HG03520 (cell line): ENCODE measurements around the gene ITGB8.

Source experiments
- ATAC-seq: cut with Tn5 transposase; IDR thresholded peaks from one replicate; pipeline ENCODE4 v1.9.1; 2021; ENCODE audit warnings: mild to moderate bottlenecking, moderate library complexity; ENCODE audit not compliant: unreplicated experiment

The ITGB8 gene

GRCh38 chr7:20307119-20307518, 23.6 kb upstream of the ITGB8 start:
- ATAC-seq: peak; percentile 76

GRCh38 chr7:20307901-20308300, 22.8 kb upstream of the ITGB8 start:
- no peak for ATAC-seq

- ATAC-seq: no peak
Observed at GRCh38 chr7:20310301-20310700, 20.4 kb upstream of the ITGB8 start.

- ATAC-seq: no peak
Observed at GRCh38 chr7:20310963-20311742, 19.5 kb upstream of the ITGB8 start.

GRCh38 chr7:20311743-20312042, 19.0 kb upstream of the ITGB8 start:
- no peak for ATAC-seq

- ATAC-seq: no peak
Observed at GRCh38 chr7:20312562-20312961, 18.1 kb upstream of the ITGB8 start.

GRCh38 chr7:20313626-20314025, 17.1 kb upstream of the ITGB8 start:
- ATAC-seq: no peak

- ATAC-seq: no peak
Observed at GRCh38 chr7:20314198-20314597, 16.5 kb upstream of the ITGB8 start.

GRCh38 chr7:20316706-20317105, 14.0 kb upstream of the ITGB8 start:
- no peak for ATAC-seq

GRCh38 chr7:20317413-20317812, 13.3 kb upstream of the ITGB8 start:
- ATAC-seq: no peak

- ATAC-seq: no peak
Observed at GRCh38 chr7:20318933-20319332, 11.8 kb upstream of the ITGB8 start.

GRCh38 chr7:20320322-20320721, 10.4 kb upstream of the ITGB8 start:
- no peak for ATAC-seq

- ATAC-seq: no peak
Observed at GRCh38 chr7:20320786-20321185, 9.9 kb upstream of the ITGB8 start.

GRCh38 chr7:20323595-20323994, 7.1 kb upstream of the ITGB8 start:
- no peak for ATAC-seq

GRCh38 chr7:20326342-20326741, 4.4 kb upstream of the ITGB8 start:
- ATAC-seq: no peak

- no peak for ATAC-seq
Observed at GRCh38 chr7:20327055-20327454, 3.6 kb upstream of the ITGB8 start.

GRCh38 chr7:20328027-20328426, 2.7 kb upstream of the ITGB8 start:
- ATAC-seq: no peak

GRCh38 chr7:20328692-20329091, 2.0 kb upstream of the ITGB8 start:
- ATAC-seq: no peak

- ATAC-seq: peak; percentile 28
Observed at GRCh38 chr7:20329389-20330238, 1.1 kb upstream of the ITGB8 start.

GRCh38 chr7:20330928-20331909, 519 bp downstream of the ITGB8 start:
- ATAC-seq: peak; percentile 25
